DOHH2 (cell line): ENCODE results near the gene HBD.

Experiments
- H3F3A ChIP-seq: fragments of 200-600 bp; sonication (generic), shearing (Covaris generic); 2 replicates; pipeline ENCODE4 v1.6.0; 2016; ENCODE audit warnings: antibody characterized with exemption, mild to moderate bottlenecking; ENCODE audit not compliant: control insufficient read depth, insufficient read depth
- H3K27ac ChIP-seq: fragments of 200-600 bp; sonication (generic); 2 replicates; pipeline ENCODE4 v1.5.1; 2014; ENCODE audit warnings: low read depth, mild to moderate bottlenecking, low read length, moderate library complexity
- H3K27me3 ChIP-seq: fragments of 200-600 bp; sonication (generic); 2 replicates; pipeline ENCODE4 v1.6.1; 2014; ENCODE audit warnings: mild to moderate bottlenecking, low read length, mixed read lengths; ENCODE audit not compliant: control insufficient read depth
- H3K36me3 ChIP-seq: fragments of 200-600 bp; sonication (generic); 2 replicates; pipeline ENCODE4 v1.6.1; 2014; ENCODE audit warnings: mild to moderate bottlenecking, low read length, moderate library complexity, mixed read lengths; ENCODE audit not compliant: control insufficient read depth
- H3K4me1 ChIP-seq: fragments of 200-600 bp; sonication (generic); 2 replicates; pipeline ENCODE4 v1.6.1; 2014; ENCODE audit warnings: mild to moderate bottlenecking, low read length, mixed read lengths; ENCODE audit not compliant: control insufficient read depth
- H3K4me2 ChIP-seq: fragments of 200-600 bp; sonication (generic); 2 replicates; pipeline ENCODE4 v1.6.0; 2014; ENCODE audit warnings: mild to moderate bottlenecking, low read length, moderate library complexity
- H3K4me3 ChIP-seq: fragments of 200-600 bp; sonication (generic); 2 replicates; pipeline ENCODE4 v1.5.1; 2014; ENCODE audit warnings: mild to moderate bottlenecking, low read length, mixed read lengths
- H3K79me2 ChIP-seq: fragments of 200-600 bp; sonication (generic); 2 replicates; pipeline ENCODE4 v1.6.1; 2014; ENCODE audit warnings: mild to moderate bottlenecking, low read length, mixed read lengths; ENCODE audit not compliant: control insufficient read depth
- H3K9me2 ChIP-seq: fragments of 200-600 bp; sonication (generic); replicated peaks from 2 replicates; pipeline ENCODE4 v1.6.1; 2014; ENCODE audit warnings: mild to moderate bottlenecking, low read length, mixed read lengths; ENCODE audit not compliant: control insufficient read depth
- H3K9me3 ChIP-seq: fragments of 200-600 bp; sonication (generic); 2 replicates; pipeline ENCODE4 v1.6.1; 2014; ENCODE audit warnings: antibody characterized with exemption, low read length, mixed read lengths; ENCODE audit not compliant: control insufficient read depth, insufficient read depth
- H4K20me1 ChIP-seq: fragments of 200-600 bp; sonication (generic); 2 replicates; pipeline ENCODE4 v1.6.0; 2014; ENCODE audit warnings: low read depth, mild to moderate bottlenecking, antibody characterized with exemption, low read length, moderate library complexity; ENCODE audit not compliant: control insufficient read depth, insufficient read depth
- EZH2phosphoT487 ChIP-seq: fragments of 200-600 bp; sonication (generic); IDR thresholded peaks from 2 replicates; pipeline ENCODE4 v1.6.1; 2017; ENCODE audit warnings: borderline replicate concordance, mild to moderate bottlenecking, antibody characterized with exemption, low read length, moderate library complexity, mixed read lengths
- TF ChIP-seq, protein P1 (sequence below): fragments of 200-600 bp; sonication (generic); IDR thresholded peaks from one replicate; pipeline ENCODE4 v1.5.1; 2014; ENCODE audit warnings: antibody characterized with exemption, mild to moderate bottlenecking, low read depth, low read length; ENCODE audit not compliant: poor library complexity, severe bottlenecking

The HBD gene

DNA sequence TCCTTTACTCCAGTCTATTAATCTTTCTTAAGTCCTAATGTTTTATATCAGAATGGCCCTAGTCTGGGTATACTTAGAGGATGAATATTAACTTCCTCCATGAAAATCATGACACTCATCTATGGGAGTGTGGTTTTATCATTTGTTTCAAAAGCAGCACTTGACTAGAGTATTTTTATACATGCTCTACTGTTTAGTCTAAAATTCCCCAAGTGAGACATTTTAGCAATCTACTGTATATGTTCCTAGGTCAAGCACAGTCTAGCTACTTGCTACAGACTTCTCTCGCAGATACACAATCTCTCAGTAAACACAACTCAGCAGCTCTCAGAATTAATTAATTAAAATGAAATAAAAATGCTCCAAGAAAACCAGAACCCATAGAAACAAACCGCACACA lies 4.5 kb downstream of the HBD start:
- Histone ChIP-seq H4K20me1 (no peaks in the 10 kb centered on the region), H3K4me3 (no peak overlapping the region), H3F3A (no peaks in the 10 kb centered on the region), H3K9me2 (no peaks in the 10 kb centered on the region), H3K4me1 (no peaks in the 10 kb centered on the region), H3K9me3 (no peaks in the 10 kb centered on the region), H3K4me2 (no peak overlapping the region), H3K27me3 (no peaks in the 10 kb centered on the region), H3K36me3 (no peaks in the 10 kb centered on the region), H3K27ac (no peak overlapping the region), H3K79me2 (no peaks in the 10 kb centered on the region)
- TF ChIP-seq EZH2phosphoT487: no peak
- TF ChIP-seq, protein P1, sequence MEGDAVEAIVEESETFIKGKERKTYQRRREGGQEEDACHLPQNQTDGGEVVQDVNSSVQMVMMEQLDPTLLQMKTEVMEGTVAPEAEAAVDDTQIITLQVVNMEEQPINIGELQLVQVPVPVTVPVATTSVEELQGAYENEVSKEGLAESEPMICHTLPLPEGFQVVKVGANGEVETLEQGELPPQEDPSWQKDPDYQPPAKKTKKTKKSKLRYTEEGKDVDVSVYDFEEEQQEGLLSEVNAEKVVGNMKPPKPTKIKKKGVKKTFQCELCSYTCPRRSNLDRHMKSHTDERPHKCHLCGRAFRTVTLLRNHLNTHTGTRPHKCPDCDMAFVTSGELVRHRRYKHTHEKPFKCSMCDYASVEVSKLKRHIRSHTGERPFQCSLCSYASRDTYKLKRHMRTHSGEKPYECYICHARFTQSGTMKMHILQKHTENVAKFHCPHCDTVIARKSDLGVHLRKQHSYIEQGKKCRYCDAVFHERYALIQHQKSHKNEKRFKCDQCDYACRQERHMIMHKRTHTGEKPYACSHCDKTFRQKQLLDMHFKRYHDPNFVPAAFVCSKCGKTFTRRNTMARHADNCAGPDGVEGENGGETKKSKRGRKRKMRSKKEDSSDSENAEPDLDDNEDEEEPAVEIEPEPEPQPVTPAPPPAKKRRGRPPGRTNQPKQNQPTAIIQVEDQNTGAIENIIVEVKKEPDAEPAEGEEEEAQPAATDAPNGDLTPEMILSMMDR: no peak

DNA sequence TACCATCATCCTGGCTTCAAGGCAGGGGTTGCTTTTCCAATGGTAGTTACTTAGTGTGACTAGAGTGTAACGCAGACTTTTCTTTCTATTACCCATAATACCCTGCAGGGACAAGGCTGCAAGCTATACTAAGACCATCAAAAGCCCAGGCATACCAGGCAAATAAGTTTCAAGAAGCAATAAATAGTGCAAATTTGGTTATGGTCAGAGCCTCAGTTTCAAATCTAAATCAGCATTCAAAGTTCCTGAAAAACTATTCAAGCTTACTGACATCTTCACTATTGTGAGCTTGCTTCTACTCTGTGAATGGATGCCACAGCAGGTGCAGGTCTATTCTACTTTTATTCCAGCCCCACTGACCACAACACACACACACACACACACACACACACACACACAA lies 4.9 kb downstream of the HBD start:
- H3K4me3 ChIP-seq: no peak overlapping the region
- no peak overlapping the region for H3K27ac ChIP-seq
- H3K9me2 ChIP-seq: no peaks in the 10 kb centered on the region
- no peaks in the 10 kb centered on the region for H3K79me2 ChIP-seq
- H3K27me3 ChIP-seq: no peaks in the 10 kb centered on the region
- no peak for TF ChIP-seq EZH2phosphoT487
- TF ChIP-seq, protein P1: no peak
- H3F3A ChIP-seq: no peaks in the 10 kb centered on the region
- no peaks in the 10 kb centered on the region for H4K20me1 ChIP-seq
- H3K4me2 ChIP-seq: no peak overlapping the region
- no peaks in the 10 kb centered on the region for H3K36me3 ChIP-seq
- H3K4me1 ChIP-seq: no peaks in the 10 kb centered on the region
- H3K9me3 ChIP-seq: no peaks in the 10 kb centered on the region

DNA sequence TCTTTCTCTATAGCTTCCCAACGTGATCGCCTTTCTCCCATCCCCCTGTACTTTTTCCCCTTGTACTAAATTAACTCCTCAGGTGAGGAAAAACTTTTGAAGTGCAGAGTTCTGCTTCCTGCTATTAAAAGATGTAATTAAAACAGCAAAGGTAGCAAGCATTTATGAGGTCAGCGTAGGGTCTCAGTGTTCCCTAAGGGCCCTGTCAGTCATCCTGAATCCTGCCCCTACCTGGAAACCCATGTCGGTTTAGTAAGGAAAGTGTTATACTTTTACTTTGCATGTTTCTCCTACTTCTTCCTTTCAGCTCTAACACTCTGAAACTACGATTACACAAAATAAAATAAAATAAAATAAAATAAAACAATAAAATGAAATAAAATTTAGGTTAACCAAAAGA lies 6.2 kb downstream of the HBD start:
- Histone ChIP-seq H3K4me3 (no peak overlapping the region), H3K27ac (no peak overlapping the region), H3K9me3 (no peaks in the 10 kb centered on the region), H3K36me3 (no peaks in the 10 kb centered on the region), H3K4me2 (no peak overlapping the region), H3K4me1 (no peaks in the 10 kb centered on the region), H3K9me2 (no peaks in the 10 kb centered on the region), H3K27me3 (no peaks in the 10 kb centered on the region), H3F3A (no peaks in the 10 kb centered on the region), H3K79me2 (no peaks in the 10 kb centered on the region), H4K20me1 (no peaks in the 10 kb centered on the region)
- TF ChIP-seq EZH2phosphoT487: no peak
- TF ChIP-seq, protein P1: no peak

DNA sequence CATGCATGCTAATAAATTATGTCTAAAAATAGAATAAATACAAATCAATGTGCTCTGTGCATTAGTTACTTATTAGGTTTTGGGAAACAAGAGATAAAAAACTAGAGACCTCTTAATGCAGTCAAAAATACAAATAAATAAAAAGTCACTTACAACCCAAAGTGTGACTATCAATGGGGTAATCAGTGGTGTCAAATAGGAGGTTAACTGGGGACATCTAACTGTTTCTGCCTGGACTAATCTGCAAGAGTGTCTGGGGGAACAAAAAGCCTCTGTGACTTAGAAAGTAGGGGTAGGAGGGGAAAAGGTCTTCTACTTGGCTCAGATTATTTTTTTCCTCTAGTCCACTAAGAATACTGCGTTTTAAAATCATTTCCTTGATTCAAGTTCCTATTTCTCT lies 6.6 kb downstream of the HBD start:
- Histone ChIP-seq H3K9me3 (no peaks in the 10 kb centered on the region), H3K27ac (no peak overlapping the region), H3K4me1 (no peaks in the 10 kb centered on the region), H3F3A (no peaks in the 10 kb centered on the region), H3K9me2 (no peaks in the 10 kb centered on the region), H4K20me1 (no peaks in the 10 kb centered on the region), H3K27me3 (no peaks in the 10 kb centered on the region), H3K4me3 (no peak overlapping the region), H3K36me3 (no peaks in the 10 kb centered on the region), H3K4me2 (no peak overlapping the region), H3K79me2 (no peaks in the 10 kb centered on the region)
- TF ChIP-seq, protein P1: no peak
- TF ChIP-seq EZH2phosphoT487: no peak
